Trophoblast cell (in vitro differentiated cells and primary cell): ENCODE data around the gene FBXO9. TPM values are rescaled to one million over a fixed set of nuclear protein-coding genes. Genes with fewer than 3 reads are reported as not detected.

Experiments
- DNase-seq, 2 donors: peaks; one replicate each; pipeline ENCODE4 v3.0.0-alpha.2; 2016
- H2AFZ ChIP-seq: 2 replicates; pipeline ENCODE4 v1.6.1; 2013; ENCODE audit warnings: low read length, moderate library complexity, mild to moderate bottlenecking; ENCODE audit not compliant: insufficient read depth, poor library complexity
- H2AK5ac ChIP-seq: 2 replicates; pipeline ENCODE4 v1.6.1; 2013; ENCODE audit warnings: mild to moderate bottlenecking, low read length
- H2BK120ac ChIP-seq: 2 replicates; pipeline ENCODE4 v1.6.1; 2013; ENCODE audit warnings: low read length, mild to moderate bottlenecking, moderate library complexity; ENCODE audit not compliant: insufficient read depth, poor library complexity
- H2BK12ac ChIP-seq: 2 replicates; pipeline ENCODE4 v1.6.1; 2013; ENCODE audit warnings: mild to moderate bottlenecking, low read length, moderate library complexity
- H2BK5ac ChIP-seq: 2 replicates; pipeline ENCODE4 v1.6.1; 2013; ENCODE audit warnings: low read length, low read depth, moderate library complexity, mild to moderate bottlenecking; ENCODE audit not compliant: poor library complexity
- H3K14ac ChIP-seq: 2 replicates; pipeline ENCODE4 v1.6.1; 2013; ENCODE audit warnings: mild to moderate bottlenecking, low read length
- H3K18ac ChIP-seq: 2 replicates; pipeline ENCODE4 v1.6.1; 2013; ENCODE audit warnings: mild to moderate bottlenecking, low read length
- H3K23ac ChIP-seq: 2 replicates; pipeline ENCODE4 v1.6.1; 2013; ENCODE audit warnings: low read length
- H3K27ac ChIP-seq: 2 replicates; pipeline ENCODE4 v1.5.1; 2013; ENCODE audit warnings: low read depth, mild to moderate bottlenecking, inconsistent platforms, low read length, moderate library complexity
- H3K27me3 ChIP-seq: 2 replicates; pipeline ENCODE4 v1.6.1; 2013; ENCODE audit warnings: inconsistent platforms, mild to moderate bottlenecking, low read length, moderate library complexity; ENCODE audit not compliant: insufficient read depth
- H3K36me3 ChIP-seq, 2 experiments: 1 replicate in 1 of 2; 2 replicates in 1 of 2; pipeline ENCODE4 v1.6.1; 2013; ENCODE audit warnings: low read length in 2 of 2, mild to moderate bottlenecking in 2 of 2, moderate library complexity in 1 of 2; ENCODE audit not compliant: insufficient read depth in 2 of 2, control insufficient read depth in 1 of 2
- H3K4ac ChIP-seq: 2 replicates; pipeline ENCODE4 v1.6.1; 2013; ENCODE audit warnings: low read depth, mild to moderate bottlenecking, low read length, moderate library complexity
- H3K4me1 ChIP-seq, 2 experiments: 1 replicate in 1 of 2; 2 replicates in 1 of 2; pipeline ENCODE4 v1.6.1; 2013; ENCODE audit warnings: low read length in 2 of 2, mild to moderate bottlenecking in 2 of 2, moderate library complexity in 1 of 2; ENCODE audit not compliant: insufficient read depth in 2 of 2, control insufficient read depth in 1 of 2
- H3K4me2 ChIP-seq: 2 replicates; pipeline ENCODE4 v1.6.1; 2013; ENCODE audit warnings: inconsistent platforms, mild to moderate bottlenecking, low read length, moderate library complexity
- H3K4me3 ChIP-seq: 2 replicates; pipeline ENCODE4 v1.5.1; 2013; ENCODE audit warnings: mild to moderate bottlenecking, low read depth, low read length, inconsistent platforms
- H3K79me1 ChIP-seq: one replicate; pipeline ENCODE4 v1.6.1; 2013; ENCODE audit warnings: low read length
- H3K79me2 ChIP-seq: 2 replicates; pipeline ENCODE4 v1.6.1; 2013; ENCODE audit warnings: low read length, mild to moderate bottlenecking; ENCODE audit not compliant: control insufficient read depth, insufficient read depth, poor library complexity
- H3K9ac ChIP-seq: 2 replicates; pipeline ENCODE4 v1.6.1; 2013; ENCODE audit warnings: mild to moderate bottlenecking, low read length
- H3K9me3 ChIP-seq: 2 replicates; pipeline ENCODE4 v1.6.1; 2013; ENCODE audit warnings: low read depth, mild to moderate bottlenecking, control low read depth, inconsistent platforms, low read length; ENCODE audit not compliant: insufficient read depth
- H4K12ac ChIP-seq: 2 replicates; pipeline ENCODE4 v1.6.1; 2013; ENCODE audit warnings: low read depth, mild to moderate bottlenecking, low read length, moderate library complexity
- H4K8ac ChIP-seq: 2 replicates; pipeline ENCODE4 v1.6.1; 2013; ENCODE audit warnings: low read depth, mild to moderate bottlenecking, low read length, moderate library complexity
- H4K91ac ChIP-seq: one replicate; pipeline ENCODE4 v1.6.1; 2013; ENCODE audit warnings: low read depth, mild to moderate bottlenecking, low read length, moderate library complexity
- WGBS: extraction: QIAGEN DNeasy Blood & Tissue Kit; methylation state at CpG from one replicate; pipeline ENCODE4 v1.1.7; 2013; ENCODE audit warnings: missing lambda C conversion rate; ENCODE audit not compliant: insufficient read length, insufficient coverage; ENCODE audit errors: extremely low coverage; 5-methylcytosine and 5-hydroxymethylcytosine counted together
- polyA plus RNA-seq: library from polyadenylated mRNA; stranded (reverse); fragments of 200-250 nt; gene quantifications from 2 replicates; pipeline ENCODE4 v1.2.3, GENCODE V29; 2013

The FBXO9 gene
- polyA plus RNA-seq: 56.4 and 57.2 TPM in 2 replicates

DNA sequence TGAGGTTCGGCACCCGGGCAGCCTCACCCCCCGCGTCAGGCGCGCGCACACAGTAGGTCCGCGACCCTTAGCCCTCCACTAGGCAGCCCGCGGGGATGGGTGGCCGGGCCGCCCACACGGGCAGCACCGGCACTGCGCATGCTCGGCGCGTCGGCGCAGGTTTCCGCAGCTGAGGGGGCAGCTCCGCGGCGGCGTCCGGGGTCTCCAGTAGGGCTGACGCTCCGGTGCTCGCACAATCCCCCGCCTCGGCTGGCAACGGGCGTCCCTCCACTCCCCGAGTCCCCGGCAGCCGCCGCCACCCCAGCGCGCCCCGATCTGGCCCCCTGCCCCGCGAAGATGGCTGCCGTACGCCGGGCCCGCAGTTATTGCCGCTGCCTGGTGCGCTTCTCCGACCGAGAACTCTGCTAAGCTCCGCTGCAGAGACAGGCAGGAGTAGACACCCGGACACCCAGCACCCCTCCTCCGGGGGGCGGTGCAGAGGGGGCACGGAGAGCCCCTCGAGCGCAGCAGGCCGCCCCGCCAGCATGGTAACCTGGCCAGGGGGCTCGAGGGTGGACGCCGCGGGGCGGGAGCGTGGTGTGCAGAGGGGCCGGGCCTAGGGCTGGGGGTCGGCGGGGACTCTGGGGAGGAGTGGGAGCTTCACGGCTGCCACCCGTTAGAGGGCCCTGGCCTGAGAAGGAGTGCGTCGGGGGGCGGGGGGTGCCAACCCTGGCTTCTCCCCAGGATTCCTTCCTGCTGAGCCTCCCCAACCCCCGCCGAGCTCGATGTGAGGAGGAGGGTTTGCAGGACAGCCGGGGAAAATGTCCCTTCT lies at the start of gene FBXO9:
TSS of gene FBXO9 (plus strand) at position 139 of the 811 bp plus-strand sequence. CDS start at position 525, 386 bp downstream.
- Histone ChIP-seq H3K4ac (peak within 1 kb of the TSS; percentile 37), H4K91ac (peak within 1 kb of the TSS; percentile 36), H4K8ac (peak within 1 kb of the TSS; percentile 86), H2BK12ac (no peak within 1 kb of the TSS), H3K9ac (peak within 1 kb of the TSS; percentile 76), H3K23ac (no peak within 1 kb of the TSS), H3K79me1 (peaks cover 10% of the 10 kb centered on the region), H3K4me1 (no peaks in the 10 kb centered on the region), H3K36me3 (no peaks in the 10 kb centered on the region), H2BK5ac (peak within 1 kb of the TSS; percentile 15), H3K4me3 (peak within 1 kb of the TSS; percentile 87), H3K27me3 (no peaks in the 10 kb centered on the region), H4K12ac (peak within 1 kb of the TSS; percentile 78), H2AK5ac (no peak within 1 kb of the TSS), H3K14ac (peak within 1 kb of the TSS; percentile 80), H2AFZ (peak within 1 kb of the TSS; percentile 80), H3K4me2 (peak within 1 kb of the TSS; percentile 76), H3K18ac (peak within 1 kb of the TSS; percentile 90), H3K27ac (peak within 1 kb of the TSS; percentile 43), H3K9me3 (no peaks in the 10 kb centered on the region), H3K79me2 (peaks cover 12% of the 10 kb centered on the region), H2BK120ac (peak within 1 kb of the TSS; percentile 57)
- WGBS: no CpG with 5 or more reads among the region's 78 CpGs
- DNase-seq: peak; percentile 51 to 74

DNA sequence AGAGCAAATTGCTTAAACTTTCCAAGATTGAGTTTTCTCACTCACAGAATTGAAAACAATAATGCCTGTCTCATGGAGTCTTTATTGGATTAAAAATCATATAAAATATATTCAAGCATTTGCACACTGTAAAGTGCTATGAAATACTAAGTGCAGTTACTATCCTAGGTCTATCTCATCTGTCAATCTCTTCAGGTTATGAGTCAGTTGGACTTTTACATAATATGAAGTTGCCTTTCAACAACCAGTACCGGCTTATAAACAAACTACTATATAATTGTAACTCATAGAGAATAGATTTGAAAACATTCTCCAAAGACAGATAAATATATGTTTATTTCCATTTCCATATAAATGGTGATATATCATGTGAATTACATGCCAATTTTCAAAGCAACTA lies 49.7 kb upstream of the FBXO9 start:
- H3K9ac ChIP-seq: no peak overlapping the region
- H3K36me3 ChIP-seq: peaks cover 11 to 23% of the 10 kb centered on the region in 2 experiments
- H4K8ac ChIP-seq: no peak overlapping the region
- no peak overlapping the region for H2AK5ac ChIP-seq
- H2BK120ac ChIP-seq: no peak overlapping the region
- no peak overlapping the region for H4K12ac ChIP-seq
- H3K4ac ChIP-seq: no peak overlapping the region
- no peak overlapping the region for H3K14ac ChIP-seq
- H3K4me1 ChIP-seq: peaks cover 6 to 11% of the 10 kb centered on the region in 2 experiments
- no peak overlapping the region for H4K91ac ChIP-seq
- peak overlapping the region; percentile 61 for H3K27ac ChIP-seq
- no peak overlapping the region for H3K18ac ChIP-seq
- no CpG with 5 or more reads among the region's 1 CpG for WGBS
- H2BK5ac ChIP-seq: no peak overlapping the region
- no peak overlapping the region for H3K4me2 ChIP-seq
- H2AFZ ChIP-seq: no peak overlapping the region
- no peak overlapping the region for H2BK12ac ChIP-seq
- H3K9me3 ChIP-seq: no peaks in the 10 kb centered on the region
- H3K27me3 ChIP-seq: no peaks in the 10 kb centered on the region
- peaks cover 2% of the 10 kb centered on the region for H3K79me2 ChIP-seq
- no peak overlapping the region for H3K4me3 ChIP-seq
- peak in 1 of 2 donors; percentile 60 for DNase-seq
- peaks cover 5% of the 10 kb centered on the region for H3K79me1 ChIP-seq
- H3K23ac ChIP-seq: no peak overlapping the region

DNA sequence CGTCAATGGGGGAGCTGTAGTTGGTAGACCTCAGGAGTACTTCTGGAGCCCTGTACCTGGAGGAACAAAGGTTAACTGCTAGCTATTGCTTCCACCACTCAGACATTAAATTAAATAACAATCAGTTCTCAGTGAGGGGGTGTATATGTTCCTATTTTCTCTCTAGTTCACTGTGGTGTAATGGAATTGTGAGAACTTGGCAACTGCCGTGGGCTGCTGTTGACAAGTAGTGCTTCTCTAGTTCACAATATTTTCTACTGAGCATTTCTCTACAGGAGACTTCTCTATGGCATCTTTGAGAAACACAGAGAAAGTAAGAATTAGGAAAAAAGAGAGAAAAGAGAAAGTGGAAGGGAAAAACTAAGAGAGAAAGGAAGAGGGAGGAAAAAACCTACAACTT lies 46.8 kb upstream of the FBXO9 start:
- Histone ChIP-seq H2BK120ac (no peak overlapping the region), H3K4me3 (no peak overlapping the region), H3K79me2 (no peaks in the 10 kb centered on the region), H3K4ac (no peak overlapping the region), H2BK12ac (no peak overlapping the region), H4K12ac (no peak overlapping the region), H4K8ac (no peak overlapping the region), H2AFZ (no peak overlapping the region), H3K27me3 (no peaks in the 10 kb centered on the region), H3K23ac (no peak overlapping the region), H2AK5ac (no peak overlapping the region), H3K9me3 (no peaks in the 10 kb centered on the region), H3K36me3 (peaks cover 9 to 16% of the 10 kb centered on the region in 2 experiments), H3K79me1 (peaks cover 3% of the 10 kb centered on the region), H2BK5ac (no peak overlapping the region), H3K14ac (no peak overlapping the region), H3K4me2 (no peak overlapping the region), H4K91ac (no peak overlapping the region), H3K27ac (no peak overlapping the region), H3K9ac (no peak overlapping the region), H3K18ac (no peak overlapping the region), H3K4me1 (peaks cover 0 to 5% of the 10 kb centered on the region in 2 experiments)
- no CpG with 5 or more reads among the region's 2 CpGs for WGBS
- DNase-seq: no peak

DNA sequence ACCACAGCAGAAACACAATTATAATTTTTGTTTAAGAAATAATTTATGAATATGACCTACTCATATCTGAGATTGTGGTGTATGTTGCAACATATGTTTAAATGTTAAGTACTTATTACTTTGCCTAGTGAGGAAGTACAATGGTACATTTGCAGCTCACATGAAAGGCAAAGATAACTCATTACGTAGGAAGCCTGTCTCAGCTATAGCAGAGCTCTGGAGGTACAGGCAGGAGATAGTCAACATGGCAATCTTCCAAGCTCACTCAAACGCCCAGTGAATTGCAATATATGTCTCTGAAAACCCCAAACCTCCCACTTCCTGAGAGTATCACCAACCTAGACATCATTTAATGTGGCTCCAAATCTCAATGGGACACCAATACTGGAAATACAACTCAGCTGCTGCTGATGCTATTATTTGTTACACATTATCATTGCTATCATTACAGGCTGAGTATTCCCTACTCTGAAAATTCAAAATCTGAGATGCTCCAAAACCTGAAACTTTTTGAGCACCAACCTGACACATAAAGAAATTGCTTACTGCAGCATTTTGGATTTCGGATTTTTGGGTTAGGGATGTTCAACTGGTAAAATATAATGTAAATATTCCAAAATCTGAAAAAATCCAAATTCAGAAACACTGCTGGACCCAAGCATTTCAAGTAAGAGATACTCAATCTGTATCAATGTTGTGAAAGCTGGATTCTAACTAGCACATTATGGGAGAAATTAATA lies 45.0 kb upstream of the FBXO9 start:
- H3K14ac ChIP-seq: no peak overlapping the region
- no CpG with 5 or more reads among the region's 3 CpGs for WGBS

More for the DNA sequence above, 45.0 kb upstream of the FBXO9 start:
- Histone ChIP-seq H4K8ac (no peak overlapping the region), H3K9ac (no peak overlapping the region), H4K12ac (no peak overlapping the region), H2BK12ac (no peak overlapping the region), H2BK5ac (no peak overlapping the region), H3K4me2 (no peak overlapping the region), H4K91ac (no peak overlapping the region), H3K9me3 (no peaks in the 10 kb centered on the region), H3K18ac (no peak overlapping the region), H3K4me3 (no peak overlapping the region), H3K27me3 (no peaks in the 10 kb centered on the region), H3K79me1 (no peaks in the 10 kb centered on the region), H3K27ac (no peak overlapping the region), H3K36me3 (peaks cover 6 to 12% of the 10 kb centered on the region in 2 experiments), H3K4ac (no peak overlapping the region), H3K79me2 (no peaks in the 10 kb centered on the region), H2AFZ (no peak overlapping the region), H3K23ac (no peak overlapping the region), H2BK120ac (no peak overlapping the region), H2AK5ac (no peak overlapping the region), H3K4me1 (no peaks in the 10 kb centered on the region)
- DNase-seq: no peak
